GM19238 (cell line): ENCODE results near the gene ATP6V1F.

Experiments
- DNase-seq: peaks from one replicate; pipeline ENCODE4 v3.0.0; 2011; ENCODE audit warnings: low spot score; ENCODE audit not compliant: insufficient read length

ATP6V1F gene

GRCh38 chr7:128835790-128836641 lies 26.6 kb upstream of the ATP6V1F start:
- no peak for DNase-seq

DNA sequence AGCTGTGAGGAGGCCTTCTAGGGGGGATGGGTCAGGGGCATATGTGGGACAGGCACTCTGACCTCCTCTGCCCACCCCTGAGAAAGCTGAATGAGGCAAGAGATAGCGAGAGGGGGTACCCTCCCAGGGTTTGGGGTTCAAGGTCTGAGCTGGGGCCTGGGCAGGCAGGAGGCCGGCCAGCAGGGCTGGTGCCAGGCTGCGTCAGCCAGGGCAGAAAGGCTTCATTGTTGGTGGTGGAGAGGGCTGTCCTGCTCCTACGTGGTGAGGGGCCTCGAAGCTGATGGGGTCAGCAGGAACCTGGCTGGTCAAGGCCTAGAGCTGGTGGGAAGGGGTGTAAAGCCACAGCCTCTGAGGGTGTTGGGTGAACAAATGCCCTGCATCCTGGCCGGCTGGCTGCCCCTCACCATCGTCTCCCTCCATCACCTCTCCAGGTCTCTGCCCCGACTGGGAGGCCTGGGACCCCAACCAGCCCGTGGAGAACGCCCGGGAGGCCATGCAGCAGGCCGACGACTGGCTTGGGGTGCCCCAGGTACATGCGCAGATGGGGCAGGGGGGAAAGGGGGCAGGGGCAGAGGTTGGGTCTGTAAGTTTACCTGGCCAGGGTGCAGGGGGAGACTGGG lies 25.8 kb upstream of the ATP6V1F start:
- no peak for DNase-seq

DNA sequence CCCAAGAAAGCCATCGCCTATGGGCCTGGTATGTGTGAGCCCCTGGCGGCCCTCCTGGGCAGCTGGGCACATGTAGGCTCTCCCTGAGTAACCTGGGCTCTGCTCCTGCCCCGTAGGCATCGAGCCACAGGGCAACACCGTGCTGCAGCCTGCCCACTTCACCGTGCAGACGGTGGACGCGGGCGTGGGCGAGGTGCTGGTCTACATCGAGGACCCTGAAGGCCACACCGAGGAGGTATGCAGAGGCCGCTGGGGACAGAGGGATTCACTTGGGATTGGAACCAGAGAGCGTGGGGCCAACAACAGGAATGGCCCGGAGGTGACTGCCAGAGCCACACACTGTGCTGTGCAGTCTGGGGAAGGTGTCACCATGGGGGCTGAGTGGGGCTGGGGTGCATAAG lies 25.1 kb upstream of the ATP6V1F start:
- no peak for DNase-seq

GRCh38 chr7:128838109-128838779 lies 24.4 kb upstream of the ATP6V1F start:
- no peak for DNase-seq

GRCh38 chr7:128838981-128839731 lies 23.5 kb upstream of the ATP6V1F start:
- DNase-seq = no peak

- DNase-seq = no peak
Observed at GRCh38 chr7:128839751-128840177, 22.9 kb upstream of the ATP6V1F start.

- DNase-seq = no peak
Observed at GRCh38 chr7:128840326-128841170, 22.1 kb upstream of the ATP6V1F start.

GRCh38 chr7:128841171-128841690 lies 21.4 kb upstream of the ATP6V1F start:
- DNase-seq = no peak

DNA sequence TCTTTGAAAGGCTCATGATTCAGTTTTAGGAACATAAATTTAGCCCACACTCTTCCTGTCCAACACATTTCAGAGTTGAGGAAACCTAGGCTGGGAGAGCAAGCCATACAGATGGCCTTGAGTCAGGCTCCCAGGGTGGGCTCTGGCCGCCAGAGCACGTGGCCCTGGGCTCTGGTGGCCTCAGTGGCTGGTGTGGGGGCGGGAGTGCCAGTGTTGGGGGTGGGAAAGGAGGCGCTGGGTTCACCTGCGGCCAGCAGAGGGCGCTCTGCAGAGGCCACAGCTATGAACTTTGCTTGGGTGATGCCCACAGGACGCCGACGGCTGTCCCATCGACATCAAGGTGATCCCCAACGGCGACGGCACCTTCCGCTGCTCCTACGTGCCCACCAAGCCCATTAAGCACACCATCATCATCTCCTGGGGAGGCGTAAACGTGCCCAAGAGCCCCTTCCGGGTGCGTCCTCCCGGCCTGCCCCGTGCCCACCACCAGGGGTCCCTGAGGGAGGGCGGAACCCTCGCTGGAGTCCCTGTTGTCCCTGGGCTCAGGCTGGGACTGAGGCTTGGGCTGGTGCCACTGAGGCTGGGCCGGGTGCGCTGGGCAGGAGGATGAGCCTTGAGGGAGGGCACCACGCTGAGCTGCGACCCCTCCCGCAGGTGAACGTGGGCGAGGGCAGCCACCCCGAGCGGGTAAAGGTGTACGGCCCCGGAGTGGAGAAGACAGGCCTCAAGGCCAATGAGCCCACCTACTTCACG lies 20.6 kb upstream of the ATP6V1F start:
- peak; percentile 84 for DNase-seq

GRCh38 chr7:128842674-128843641 lies 19.7 kb upstream of the ATP6V1F start:
- no peak for DNase-seq

DNA sequence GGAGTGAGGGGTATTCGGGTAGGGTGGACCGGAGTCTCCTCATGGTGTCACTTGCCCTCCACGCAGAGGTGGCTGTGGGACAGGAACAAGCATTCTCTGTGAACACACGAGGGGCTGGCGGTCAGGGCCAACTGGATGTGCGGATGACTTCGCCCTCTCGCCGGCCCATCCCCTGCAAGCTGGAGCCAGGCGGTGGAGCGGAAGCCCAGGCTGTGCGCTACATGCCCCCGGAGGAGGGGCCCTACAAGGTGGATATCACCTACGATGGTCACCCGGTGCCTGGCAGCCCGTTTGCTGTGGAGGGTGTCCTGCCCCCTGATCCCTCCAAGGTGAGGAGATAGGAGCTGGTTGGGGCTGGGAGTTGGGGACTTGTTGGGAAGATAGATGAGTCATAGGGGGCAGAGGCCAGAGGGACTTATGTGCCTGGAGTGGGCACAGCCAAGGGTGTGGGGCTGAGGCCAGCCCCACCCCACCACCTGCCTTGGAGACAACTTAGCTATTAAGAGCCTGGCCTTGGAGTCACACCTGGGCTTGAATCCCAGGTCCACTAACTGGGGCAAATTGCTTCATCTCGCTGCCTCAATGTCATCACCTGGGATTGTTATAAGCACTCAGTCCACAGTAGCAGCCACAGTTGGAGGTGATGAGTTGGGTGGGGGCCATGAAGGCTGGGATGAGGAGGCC lies 18.6 kb upstream of the ATP6V1F start:
- no peak for DNase-seq

DNA sequence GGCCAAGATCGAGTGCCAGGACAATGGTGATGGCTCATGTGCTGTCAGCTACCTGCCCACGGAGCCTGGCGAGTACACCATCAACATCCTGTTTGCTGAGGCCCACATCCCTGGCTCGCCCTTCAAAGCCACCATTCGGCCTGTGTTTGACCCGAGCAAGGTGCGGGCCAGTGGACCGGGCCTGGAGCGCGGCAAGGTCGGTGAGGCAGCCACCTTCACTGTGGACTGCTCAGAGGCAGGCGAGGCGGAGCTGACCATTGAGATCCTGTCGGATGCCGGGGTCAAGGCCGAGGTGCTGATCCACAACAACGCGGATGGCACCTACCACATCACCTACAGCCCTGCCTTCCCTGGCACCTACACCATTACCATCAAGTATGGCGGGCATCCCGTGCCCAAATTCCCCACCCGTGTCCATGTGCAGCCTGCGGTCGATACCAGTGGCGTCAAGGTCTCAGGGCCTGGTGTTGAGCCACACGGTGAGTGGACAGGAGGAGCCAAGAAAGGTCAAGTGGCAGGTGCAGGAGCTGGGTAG lies 17.8 kb upstream of the ATP6V1F start:
- DNase-seq = no peak

DNA sequence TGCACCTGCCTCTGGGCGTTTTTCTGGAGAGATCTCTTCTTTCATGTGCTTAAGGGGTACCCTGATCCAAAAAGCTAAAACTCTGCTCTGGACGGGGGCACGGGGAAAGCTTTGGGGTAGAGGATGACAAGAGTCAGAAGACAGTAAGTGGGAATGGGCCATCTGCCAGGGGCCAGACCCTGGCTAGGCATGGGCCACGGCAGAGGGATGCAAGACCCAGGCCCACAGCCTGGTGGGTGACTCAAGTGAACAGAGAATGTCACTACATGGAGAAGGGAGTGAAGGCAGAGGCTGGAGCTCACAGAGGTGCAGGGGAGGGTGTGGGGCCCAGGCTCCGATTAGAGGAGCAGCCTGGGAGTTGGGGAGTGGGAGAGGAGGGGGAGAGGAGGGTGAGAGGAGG lies 17.2 kb upstream of the ATP6V1F start:
- no peak for DNase-seq

DNA sequence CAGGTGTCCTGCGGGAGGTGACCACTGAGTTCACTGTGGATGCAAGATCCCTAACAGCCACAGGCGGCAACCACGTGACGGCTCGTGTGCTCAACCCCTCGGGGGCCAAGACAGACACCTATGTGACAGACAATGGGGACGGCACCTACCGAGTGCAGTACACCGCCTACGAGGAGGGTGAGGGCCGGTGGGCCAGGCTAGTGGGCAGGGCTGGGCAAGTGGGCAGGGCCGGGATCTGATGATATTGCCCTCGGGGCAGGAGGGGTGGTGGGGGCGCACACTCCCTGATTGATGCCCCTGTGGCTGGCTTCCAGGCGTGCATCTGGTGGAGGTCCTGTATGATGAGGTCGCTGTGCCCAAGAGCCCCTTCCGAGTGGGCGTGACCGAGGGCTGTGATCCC lies 16.7 kb upstream of the ATP6V1F start:
- no peak for DNase-seq

DNA sequence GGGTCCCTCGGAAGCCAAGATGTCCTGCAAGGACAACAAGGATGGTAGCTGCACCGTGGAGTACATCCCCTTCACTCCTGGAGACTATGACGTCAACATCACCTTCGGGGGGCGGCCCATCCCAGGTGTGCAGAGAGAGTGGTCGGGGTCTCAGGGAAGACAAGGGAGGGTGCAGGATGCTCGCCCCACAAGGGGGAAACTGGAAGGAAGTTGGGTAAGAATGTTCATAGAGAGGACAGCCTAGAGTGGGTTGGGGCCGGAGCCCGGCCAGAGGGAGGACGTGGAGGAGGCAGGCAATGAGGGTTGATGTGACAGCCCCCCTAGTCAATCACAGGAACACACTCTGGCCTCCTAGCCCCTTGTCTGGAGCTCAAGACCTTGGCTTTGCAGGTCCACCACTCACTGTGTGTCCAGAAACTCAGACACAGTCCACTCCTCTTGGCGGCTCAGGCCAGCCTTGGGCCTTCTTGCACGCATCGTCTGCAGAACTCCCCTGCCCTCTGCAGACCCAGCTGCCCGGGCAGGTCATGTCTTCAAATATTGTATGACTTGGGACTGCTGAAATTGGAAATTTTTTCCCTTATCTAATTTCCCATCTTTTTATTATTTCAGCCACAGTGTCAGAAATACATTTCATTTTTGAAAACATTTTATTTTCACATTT lies 15.7 kb upstream of the ATP6V1F start:
- no peak for DNase-seq

DNA sequence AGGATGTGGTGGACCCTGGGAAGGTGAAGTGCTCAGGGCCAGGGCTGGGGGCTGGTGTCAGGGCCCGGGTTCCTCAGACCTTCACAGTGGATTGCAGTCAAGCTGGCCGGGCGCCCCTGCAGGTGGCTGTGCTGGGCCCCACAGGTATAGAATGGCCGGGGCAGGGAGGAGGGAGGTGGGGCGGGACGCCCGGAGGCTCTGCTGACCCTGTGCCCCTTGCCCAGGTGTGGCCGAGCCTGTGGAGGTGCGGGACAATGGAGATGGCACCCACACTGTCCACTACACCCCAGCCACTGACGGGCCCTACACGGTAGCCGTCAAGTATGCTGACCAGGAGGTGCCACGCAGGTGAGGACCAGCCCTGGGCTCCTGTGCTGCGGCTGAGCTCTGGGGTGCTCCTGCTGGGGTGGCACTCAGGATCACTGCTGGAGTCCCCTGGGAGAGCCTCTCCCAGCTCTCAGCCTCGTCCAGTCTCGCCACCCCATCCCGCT lies 14.9 kb upstream of the ATP6V1F start:
- DNase-seq = no peak
